NT2/D1 (cell line): ENCODE results near the gene DNAJC17.

Experiments
- SUZ12 ChIP-seq: IDR thresholded peaks from 2 replicates; pipeline ENCODE4 v1.6.1; 2011; ENCODE audit not compliant: insufficient read length, insufficient read depth; ENCODE audit errors: extremely low read depth
- YY1 ChIP-seq: IDR thresholded peaks from 2 replicates; pipeline ENCODE4 v1.6.1; 2011; ENCODE audit not compliant: insufficient read length, insufficient read depth
- ZNF274 ChIP-seq: IDR thresholded peaks from 2 replicates; pipeline ENCODE4 v1.6.1; 2011; ENCODE audit warnings: mild to moderate bottlenecking, low read depth, low read length

DNA sequence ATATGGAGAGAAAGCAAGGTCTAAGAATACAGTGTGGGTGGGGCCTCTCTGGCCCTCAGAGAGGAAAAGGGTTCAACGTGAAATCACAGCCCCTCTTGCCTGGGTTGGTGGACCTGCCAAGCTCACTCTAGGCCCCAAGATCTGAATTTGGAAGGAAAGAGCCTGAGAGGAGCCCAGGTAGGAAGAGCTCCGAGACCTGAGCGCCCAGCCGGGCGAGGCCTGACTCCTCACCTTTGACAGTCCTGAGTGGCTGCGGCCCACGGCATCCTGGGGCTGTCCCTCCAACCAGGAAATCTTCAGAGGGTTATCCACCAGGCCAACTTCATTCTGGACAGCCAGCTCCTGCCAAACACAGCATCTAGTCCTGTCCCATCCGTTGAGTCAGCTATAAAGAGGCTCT is 33.8 kb downstream of the DNAJC17 start:
- no peak for TF ChIP-seq ZNF274
- TF ChIP-seq YY1 = no peak
- TF ChIP-seq SUZ12 = no peak
